CD4-positive, alpha-beta T cell treated with Interleukin-21 for 1 hour (primary cell): Measurements from ENCODE around the gene IFT27.
"Not testable (repeated sequence)": the region's sequence is repeated elsewhere in the genome, so short reads cannot be mapped to it uniquely, and the experiment has no call there.

ENCODE experiments used
- DNase-seq: peaks from one replicate; pipeline ENCODE4 v3.0.0-alpha.2; 2020

Gene IFT27

DNA sequence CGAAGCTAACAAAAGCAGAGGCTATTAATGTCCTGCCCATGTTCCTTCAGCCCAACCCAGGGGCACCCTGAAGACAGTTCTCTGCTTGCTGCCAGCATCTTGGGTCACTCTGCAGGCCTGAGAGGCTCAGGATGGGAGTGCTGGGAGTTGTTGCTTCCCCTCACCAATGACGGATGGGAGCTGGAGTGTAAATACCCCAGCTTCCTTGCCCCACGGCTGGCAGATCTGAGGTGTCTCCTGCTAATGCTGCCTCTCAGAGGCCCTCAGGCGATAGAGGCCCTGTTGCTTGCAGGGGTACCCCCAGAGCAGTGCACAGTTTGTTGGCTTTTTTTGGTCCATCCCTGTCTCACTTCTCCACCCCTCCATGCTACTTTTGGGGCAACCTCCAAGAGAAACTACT, 32.9 kb downstream of the IFT27 start:
- DNase-seq: no peak

DNA sequence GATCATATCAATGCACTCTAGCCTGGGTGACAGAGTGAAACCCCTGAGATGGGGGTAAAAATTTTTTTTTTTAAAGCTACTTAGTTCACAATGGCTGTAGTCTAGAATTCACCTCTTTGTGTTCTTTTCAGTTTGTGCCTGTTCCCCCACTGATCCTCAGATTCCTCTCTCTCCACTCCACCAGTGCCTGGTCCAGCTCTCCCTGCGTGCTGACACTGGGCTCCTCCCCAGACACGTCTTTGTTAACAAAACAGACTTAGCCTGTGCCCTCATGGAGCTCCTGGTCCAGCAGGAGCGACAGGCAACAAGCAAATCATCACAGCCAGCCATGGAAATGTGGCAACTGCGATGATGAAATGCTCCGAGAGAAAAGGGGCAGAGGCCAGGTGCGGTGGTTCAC, 34.0 kb downstream of the IFT27 start:
- DNase-seq: no peak

DNA sequence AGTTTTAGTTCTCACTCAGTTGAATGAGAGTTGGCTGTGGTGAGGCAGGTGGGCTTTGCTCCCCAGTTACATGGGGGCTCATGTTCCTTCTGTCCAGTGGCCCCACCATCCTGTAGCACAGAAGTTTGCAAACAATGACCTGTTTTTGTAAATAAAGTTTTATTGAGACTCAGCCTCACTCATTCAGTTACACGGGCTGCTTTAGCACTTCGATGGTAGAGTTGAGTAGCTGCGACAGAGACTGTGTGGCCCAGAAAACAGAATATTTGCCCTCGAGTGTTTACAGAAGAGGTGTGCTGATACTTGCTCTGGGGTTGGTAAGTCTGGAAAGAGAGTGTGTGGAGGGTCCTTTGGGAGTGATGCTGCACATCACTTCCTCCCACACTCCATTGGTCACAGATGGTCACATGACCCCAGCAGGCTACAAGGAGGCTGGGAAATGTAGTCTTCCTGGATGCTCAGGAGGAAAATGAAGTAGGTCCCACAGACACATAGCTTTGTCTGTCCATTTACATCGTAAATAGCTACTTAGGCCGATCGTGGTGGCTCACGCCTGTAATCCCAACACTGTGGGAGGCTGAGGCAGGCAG, 34.6 kb downstream of the IFT27 start:
- DNase-seq: no peak

DNA sequence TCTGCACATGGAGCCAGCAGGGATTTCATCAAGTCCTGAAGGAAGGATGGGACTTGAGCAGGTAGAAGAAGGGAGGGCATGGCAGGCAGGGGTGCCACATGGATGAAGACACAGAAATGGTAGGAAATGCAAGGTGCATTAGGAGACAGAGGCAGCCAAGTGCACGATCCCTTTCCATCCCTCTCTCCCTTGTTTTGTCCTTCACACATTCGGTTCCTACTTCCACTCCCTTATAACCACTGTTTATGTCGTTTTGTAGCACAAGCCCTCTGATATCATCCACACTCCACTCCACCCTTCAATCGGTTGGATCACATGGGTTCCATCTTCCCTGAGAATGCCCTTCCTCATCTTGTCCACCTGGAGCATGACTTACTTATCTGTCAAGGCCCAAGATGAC, 35.2 kb downstream of the IFT27 start:
- DNase-seq: no peak

DNA sequence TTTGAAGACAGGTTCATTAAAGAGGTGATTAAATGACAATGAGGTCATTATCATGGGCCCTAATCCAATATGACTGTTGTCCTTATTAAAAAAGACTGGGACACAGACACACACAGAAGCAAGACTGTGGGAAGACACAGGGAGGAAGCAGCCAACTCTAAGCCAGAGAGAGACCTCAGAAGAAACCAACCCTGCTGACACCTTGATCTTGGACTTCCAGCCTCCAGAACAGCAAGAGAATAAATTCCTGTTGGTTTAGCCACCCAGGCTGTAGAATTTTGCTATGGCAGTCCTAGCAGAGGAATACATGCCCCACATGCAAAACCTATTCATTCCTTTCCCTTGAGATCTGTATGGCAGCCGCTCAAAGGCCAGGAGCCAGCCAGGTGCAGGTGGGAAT, 36.7 kb downstream of the IFT27 start:
- no peak for DNase-seq

DNA sequence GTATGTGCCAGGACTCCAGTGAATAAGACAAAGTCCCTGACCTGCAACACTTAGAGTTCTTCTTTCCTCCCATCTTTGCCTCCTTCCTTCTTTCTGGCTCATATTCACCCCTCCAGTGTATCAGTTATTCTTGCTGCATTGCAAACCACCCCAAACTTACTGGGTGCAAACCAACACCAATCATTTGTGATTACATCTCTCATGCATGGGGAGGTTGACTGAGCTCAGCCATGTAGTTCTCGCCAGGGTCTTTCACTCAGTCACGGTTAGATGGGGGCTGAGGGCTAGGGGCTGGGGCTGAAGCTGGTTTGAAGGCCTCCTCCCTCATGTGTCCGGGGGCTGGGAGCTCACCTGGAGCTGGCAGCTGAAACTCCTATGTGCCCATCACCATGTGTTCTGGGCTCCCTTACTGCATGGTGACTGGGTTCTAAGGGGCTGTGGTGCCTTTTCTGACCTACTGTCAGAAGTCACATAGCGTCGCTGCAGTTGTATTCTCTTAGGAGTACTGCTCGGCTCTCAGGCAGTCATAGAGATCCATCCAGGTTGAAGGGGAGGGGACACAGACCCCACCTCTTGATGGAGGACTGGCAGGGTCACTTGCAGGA, 37.4 kb downstream of the IFT27 start:
- no peak for DNase-seq

DNA sequence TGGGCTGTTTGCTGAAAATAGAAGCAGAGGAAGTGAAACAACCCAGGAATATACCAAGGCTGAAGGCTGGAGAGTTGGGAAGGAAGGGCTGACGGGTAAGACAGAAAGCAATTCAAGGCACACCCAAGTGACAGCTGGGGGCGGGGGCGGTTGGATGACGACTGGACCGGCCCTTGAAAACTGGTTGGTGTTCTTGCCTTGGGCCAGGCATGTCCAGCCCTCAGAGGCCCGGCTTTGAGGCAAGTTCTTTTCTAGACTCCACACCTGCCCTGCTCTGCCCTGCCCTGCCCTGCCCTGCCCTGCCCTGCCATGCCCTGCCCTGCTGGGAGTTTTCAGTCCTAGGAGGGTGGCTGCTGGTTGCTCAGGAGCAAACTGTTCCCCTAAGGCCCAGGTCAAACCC, 38.1 kb downstream of the IFT27 start:
- no peak for DNase-seq

DNA sequence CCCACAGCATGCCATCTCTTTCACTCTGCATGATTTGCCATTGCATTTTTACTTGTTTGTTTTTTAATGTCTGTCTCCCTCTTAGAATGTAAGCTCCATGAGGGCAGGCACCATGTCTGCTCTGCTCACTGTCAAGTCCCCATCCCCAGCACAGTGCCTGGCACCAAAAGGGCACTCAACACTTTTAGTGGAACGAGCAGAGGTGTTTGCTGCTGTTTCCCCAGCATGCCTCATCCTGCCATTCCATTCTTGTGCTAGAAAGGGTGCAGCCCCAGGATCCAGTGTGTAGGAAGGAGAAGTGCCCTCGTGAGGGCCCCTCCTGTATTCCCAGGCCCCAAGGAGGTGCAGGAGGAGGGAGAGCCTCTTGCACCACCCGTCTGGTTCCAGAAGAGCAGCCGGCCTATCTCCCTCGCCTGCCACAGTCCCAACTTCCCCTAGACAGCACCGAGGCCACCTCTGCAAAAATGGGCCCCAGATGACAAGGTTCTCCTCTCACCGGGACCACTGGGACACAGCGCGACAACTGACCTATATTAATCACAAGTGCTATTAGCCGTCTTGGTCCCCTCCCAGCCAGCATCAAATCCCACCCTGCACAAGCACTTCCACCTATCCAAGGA, 39.1 kb downstream of the IFT27 start:
- DNase-seq: no peak

DNA sequence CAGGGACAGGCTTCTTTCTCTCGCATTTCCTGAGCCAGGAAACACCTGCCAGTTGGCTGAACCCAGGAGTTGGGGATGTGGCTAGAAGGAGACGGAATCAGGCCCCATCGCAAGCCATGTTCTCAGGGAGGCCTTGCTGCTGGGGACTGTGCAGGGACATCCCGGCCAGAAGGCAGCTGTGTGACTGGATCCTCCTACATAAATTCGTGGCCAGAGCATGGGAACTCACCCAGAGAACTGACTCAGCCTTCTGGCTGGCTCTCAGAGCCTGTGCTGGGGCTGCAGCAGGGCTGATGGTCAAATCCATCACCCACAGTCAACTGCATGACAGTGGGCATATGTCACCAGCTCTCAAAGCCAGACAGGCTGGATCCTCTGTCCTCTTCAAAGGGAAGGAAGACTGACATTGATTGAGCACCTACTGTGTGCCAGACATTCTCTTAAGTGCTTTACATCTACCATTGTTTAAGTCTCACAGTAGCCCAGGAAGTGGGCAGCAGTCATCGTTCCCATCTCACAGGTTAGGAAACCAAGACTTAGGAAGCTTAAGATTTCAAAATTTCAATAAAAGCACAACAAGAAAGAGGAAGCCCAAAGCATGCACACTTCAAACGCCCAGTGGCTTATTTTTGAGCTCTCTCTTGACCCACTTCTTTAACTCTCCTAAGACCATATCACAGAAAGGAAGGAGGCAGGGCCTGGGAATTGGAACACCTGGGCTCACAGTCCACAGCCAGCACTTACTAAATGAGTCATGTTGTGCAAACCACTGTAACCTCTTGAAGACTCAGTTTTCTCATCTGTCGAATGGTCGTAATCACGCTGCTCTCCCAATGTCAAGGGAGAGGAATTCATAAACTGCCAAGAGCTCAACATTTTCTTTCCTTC, 41.5 kb downstream of the IFT27 start:
- no peak for DNase-seq

DNA sequence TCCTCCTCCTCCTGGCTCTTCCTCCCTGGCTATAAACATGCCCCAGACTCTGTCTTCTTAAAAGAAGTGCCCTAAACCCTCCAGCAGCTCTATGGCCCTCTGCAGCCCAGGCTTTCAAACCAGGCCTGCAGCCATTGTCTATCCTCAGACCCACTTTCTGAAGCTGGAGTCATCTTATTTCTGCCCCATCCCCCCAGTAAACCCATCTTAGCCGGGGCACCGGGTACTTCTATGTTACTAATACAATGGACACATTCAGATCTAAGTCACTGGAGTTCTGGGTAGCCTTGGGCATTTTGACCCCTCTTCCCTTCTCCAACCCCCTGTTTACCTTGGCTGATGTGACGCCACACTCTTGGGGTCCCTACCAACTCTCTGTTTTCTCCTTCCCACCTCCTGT, 42.6 kb downstream of the IFT27 start:
- DNase-seq: no peak

DNA sequence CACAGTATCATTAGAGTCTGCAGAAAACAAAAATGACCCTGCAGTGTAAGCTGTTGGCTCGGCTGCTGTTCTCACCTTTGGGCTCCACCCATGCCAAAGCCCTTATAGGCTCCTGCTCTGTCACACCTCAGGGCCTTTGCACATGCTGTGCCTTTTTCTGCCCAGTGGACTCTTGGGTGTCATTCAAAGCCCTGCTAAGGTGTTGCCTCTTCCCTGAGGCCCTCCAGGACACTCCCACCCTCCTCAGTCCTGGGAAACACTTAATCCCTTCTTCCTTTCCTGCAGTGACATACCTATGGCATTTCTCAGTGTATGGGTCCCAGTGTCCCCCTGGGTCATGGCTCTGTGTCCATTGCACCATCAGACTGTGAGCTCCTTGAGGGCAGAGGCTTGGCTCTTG, 43.3 kb downstream of the IFT27 start:
- DNase-seq: no peak

DNA sequence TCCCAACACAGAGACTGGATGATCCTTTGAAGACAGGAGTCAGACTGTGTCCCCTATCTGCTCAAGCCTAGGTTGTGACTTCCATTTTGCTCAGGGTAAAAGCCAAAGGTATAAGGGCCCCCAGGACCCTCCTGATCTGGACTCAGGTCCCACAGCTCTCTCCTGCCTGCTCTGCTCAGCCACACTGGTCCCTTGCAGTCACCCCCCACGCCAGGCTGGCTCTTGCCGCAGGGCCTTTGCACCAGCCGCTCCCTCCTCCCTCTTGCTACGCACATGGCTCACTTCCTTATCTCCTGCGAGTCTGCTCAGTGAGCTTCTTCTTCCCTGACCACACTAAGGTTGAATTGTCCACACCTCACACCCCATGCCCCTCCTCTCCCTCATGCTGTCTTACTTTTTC, 44.0 kb downstream of the IFT27 start:
- DNase-seq: no peak

DNA sequence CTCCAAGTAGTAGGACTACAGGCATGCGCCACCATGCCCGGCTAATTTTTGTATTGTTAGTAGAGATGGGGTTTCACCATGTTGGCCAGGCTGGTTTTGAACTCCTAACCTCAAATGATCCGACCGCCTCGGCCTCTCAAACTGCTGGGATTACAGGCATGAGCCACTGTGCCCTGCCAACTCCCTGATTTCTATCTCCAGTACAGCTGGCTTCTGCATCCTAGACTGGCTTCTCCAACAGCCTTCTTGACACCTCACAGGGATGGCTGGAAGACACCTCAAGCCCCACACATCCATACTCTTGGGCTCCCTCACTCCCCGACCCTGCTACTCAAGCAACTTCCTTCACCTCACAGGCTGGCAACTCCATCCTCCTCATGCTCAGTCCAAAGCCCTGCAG, 44.6 kb downstream of the IFT27 start:
- not testable (repeated sequence) for DNase-seq

DNA sequence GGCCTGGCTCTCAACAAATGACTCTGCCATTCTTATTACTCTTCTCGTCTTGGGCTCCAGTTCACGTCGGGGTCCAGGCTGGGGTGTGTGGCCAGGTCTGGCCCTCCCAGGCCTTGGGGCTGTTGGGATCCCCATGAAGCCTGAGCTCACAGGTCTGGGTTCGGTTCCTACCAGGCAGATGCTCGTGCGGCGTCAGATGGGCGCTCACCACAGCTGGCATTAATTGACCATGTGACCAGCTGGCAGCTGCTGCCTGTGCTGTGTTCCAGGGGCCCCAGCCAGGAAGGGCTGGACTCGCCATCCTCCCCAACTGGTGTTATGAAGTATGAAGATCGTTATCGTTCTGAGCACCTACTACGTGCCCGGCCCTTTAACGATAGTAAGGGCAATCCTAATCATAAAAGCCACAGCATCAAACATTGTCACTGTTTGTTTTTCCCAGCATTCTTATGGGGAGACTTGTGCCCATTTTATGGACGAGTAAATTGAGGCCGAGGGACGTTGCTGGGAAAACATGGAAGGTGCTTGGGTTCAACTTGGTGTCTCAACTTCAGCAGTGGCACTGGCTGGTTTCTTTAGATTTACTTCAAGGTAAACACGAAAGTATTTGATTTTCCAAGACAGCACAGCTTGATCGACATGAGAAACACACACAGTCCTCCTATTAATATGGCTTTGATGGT, 45.6 kb downstream of the IFT27 start:
- no peak for DNase-seq

DNA sequence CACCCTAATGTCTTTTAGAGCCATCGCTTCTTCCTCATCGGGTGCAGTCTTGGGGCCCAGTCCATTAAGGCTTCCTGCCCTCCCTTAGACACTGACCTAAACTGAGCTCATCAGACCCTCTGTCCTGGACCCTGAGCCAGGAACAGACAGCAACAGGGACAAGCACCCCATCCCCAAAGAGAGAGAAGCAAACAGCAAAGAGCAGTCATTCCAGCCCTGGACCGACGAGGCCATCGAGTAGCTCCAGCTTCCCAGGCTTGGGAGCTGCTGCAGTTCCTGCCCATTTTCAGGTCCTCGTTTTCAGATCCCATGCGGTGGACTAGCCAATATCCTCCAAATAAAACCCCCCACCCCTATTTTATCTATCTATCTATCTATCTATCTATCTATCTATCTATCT, 46.6 kb downstream of the IFT27 start:
- DNase-seq: no peak

DNA sequence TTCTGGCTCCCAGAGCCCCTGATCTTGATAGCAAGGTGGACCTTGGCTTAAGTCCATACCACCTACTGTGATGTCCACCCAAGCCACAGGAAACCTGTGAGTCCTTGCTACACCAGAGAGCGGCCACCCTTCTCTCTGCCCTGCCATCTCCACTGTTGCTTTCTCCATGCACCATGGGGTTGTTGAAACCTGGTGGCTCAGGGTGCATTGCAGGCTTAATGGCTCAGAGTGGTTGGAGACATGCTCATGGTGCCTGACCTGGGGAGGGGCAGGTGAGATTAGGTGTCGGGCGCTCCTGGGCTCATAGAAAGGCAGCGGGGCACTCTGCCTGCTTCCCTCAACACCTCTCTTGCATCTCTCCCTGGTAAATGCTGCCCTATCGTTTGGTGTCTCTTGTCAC, 47.4 kb downstream of the IFT27 start:
- no peak for DNase-seq

DNA sequence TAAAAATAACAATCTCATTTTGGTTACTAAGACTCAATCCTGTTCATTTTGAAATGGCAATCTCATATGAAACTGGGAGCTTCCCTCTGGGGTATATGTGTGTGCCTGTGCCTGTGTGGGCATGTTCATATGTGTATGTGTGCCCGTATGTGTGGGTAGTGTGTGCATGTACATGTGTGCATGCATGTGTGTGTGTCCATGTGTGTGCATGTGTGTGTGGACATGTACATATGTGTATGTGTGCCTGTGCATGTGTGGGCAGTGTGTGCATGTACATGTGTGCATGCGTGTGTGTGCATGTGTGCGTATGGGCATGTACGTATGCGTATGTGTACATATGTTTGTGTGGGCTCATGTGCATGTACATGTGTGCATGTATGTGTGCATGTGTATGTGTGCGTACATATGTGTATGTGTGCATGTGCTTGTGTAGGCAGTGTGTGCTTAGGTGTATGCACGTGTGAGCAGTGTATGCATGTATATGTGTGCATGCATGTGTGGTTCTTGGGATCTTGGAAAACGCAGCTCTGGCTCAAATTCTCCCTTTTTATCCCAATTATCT, 47.9 kb downstream of the IFT27 start:
- DNase-seq: no peak

DNA sequence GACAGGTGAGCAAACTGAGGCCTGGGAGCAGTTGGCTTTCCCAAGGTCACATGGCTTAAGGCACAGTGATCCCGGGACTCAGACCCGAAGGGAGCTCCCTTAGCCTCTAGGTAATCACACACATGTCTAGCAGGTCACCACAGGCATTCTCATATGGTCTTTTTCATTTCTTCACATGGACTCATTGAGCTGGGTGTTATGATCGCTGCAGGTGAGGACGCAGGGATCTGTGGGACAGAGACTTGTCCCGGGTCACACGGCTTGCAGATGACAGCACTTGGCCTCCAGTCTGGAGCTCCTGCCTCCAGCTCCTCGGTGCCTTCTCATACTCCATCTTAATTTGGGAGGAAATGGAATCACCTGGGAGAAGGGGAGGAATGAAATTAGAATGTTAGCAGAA, 48.8 kb downstream of the IFT27 start:
- DNase-seq: no peak

DNA sequence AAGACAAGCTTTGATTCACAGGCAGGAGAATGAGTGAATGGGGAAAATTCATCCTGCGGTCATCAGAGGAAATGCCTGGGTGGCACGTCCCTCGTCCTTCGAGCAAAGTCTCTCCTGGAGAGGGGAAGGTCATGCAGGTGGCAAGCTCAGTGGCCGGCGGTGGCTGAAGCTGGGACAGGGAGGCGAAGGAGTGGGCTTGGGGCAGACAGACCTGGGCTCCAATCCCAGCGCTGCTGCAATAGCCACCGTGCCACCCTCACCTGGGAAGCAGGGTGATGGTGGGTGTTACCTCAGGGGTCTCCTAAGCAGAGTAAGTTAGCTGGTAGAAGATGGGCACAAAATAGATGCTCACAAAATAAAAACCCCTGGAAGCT, 49.9 kb downstream of the IFT27 start:
- DNase-seq: no peak

DNA sequence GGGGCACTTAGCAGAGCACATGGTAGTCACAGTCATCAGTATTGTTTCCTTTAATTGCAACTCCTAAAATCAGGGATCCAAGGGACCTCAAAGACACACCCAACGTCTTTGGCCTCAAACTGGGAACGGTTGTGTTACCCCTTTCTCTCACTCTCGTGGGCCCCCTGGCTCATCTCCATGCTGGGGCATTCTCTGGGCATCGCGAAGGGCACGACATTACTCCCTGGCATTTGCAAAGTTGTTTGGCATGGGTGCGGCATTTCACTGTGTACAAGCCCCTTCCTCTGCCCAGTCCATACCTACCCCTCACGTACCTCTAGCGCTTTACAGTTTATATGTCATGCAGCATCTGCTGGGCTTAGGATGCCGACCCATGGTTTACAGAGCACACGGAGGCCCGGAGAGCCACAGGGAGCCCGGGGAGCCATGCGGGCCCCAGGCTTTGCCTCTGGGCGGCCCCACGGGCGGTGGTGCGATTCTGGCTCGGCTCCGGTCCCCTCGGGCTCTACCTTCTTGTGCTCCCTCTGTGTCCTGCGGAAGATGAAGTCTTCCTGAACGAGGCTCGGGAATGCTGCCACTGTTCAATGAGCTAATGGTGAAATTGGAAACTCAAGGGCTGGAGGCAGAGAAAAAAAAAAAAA, 50.4 kb downstream of the IFT27 start:
- DNase-seq: no peak

DNA sequence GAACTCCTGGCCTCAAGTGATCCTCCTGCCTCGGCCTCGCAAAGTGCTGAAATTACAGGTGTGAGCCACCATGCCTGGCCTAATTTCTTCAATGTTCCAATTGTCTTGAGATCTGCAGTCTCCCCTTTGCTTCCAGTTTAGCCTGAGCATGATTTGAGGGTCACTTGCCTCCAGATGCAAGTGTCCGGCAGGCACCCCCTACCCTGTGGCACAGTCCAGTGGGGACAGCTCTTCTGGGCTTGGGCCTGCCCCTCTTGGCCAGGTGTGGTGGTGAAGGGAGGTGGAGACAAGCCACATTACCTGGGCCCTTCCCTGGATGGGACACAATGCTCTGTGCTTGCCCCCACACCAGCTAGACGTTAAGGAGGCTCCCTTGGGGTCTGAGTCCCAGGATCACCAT, 51.1 kb downstream of the IFT27 start:
- no peak for DNase-seq

DNA sequence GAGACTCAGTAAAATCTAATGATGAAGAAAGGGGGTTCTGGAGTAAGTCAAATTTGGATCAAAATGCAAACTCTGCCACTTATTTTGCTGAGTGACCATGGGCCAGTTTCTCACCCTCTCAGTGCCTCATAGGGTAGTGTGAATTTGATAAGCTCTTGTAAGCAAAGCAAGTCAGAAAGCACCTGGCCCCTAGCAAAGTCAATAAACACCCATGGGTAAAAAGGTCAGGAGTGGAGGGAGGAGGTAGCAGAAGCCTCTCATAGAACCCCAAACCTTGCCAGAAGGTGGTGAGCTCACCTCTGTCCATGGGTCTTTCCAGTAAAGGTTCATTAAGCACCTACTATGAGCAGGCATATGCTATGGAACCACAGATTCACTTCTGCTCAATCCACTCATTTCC, 53.9 kb downstream of the IFT27 start:
- DNase-seq: no peak

DNA sequence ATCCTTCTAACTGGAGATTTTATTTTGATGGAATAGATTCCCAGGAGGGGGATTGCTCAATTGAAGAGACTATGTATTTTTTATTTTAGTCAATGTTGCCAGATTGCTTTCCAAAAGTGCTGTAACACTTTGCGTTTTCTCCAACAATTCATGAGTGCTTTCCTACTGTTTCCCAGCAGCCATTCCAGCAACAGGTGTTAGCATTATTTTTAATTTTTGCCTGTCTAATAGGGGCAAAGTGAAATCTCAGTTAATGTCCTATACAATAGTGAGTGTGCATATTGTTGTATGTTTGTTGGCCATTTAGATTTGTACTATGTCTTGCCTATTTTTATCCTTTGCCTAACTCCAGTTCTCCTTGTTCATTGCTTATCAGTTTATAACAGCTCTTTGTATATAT, 60.3 kb downstream of the IFT27 start:
- no peak for DNase-seq
